Psoas muscle (tissue), 8 donors: ENCODE results near the gene CFAP46. TPM values are rescaled to one million over a fixed set of nuclear protein-coding genes. Genes with fewer than 3 reads are reported as not detected.
A peak's percentile ranks its signal among the peaks of the same experiment; 100 is the strongest.

Experiments
- ATAC-seq, 4 donors: fragments of 200-7000 bp; cut with Tn5 transposase; one replicate each; pipeline ENCODE4 v1.9.1; 2020; ENCODE audit warnings: moderate library complexity in 3 of 4, mild to moderate bottlenecking in 2 of 4
- DNase-seq, 2 donors: peaks; one replicate each; pipeline ENCODE4 v3.0.0-alpha.2; 2020
- H3K27ac ChIP-seq: fragments of 200-600 bp; one replicate; pipeline ENCODE4 v1.8.0; 2022
- H3K27me3 ChIP-seq, 3 donors: fragments of 200-600 bp in 1 of 3; one replicate each; pipeline versions ENCODE4 v1.6.1 to v1.8.0; 2013 to 2022; ENCODE audit warnings: low read length in 2 of 3, mild to moderate bottlenecking in 2 of 3, moderate library complexity in 1 of 3; ENCODE audit not compliant: insufficient read depth in 3 of 3
- H3K36me3 ChIP-seq, 2 donors: fragments of 200-600 bp in 1 of 2; one replicate each; pipeline versions ENCODE4 v1.6.1 to v1.8.0; 2013 to 2022; ENCODE audit warnings: low read depth in 1 of 2, mild to moderate bottlenecking in 1 of 2, moderate library complexity in 1 of 2; ENCODE audit not compliant: insufficient read depth in 1 of 2
- H3K4me1 ChIP-seq: fragments of 200-600 bp; one replicate; pipeline ENCODE4 v1.8.0; 2022
- H3K4me3 ChIP-seq: fragments of 200-600 bp; one replicate; pipeline ENCODE4 v1.8.0; 2022; ENCODE audit warnings: mild to moderate bottlenecking
- H3K9me3 ChIP-seq: fragments of 200-600 bp; one replicate; pipeline ENCODE4 v1.8.0; 2022
- CTCF ChIP-seq: fragments of 200-600 bp; IDR thresholded peaks from one replicate; pipeline ENCODE4 v1.8.0; 2022; ENCODE audit warnings: antibody characterized with exemption
- WGBS, 3 donors: extraction: QIAGEN DNeasy Blood & Tissue Kit; methylation state at CpG; one replicate each; pipeline versions ENCODE4 v1.1.6 to v1.1.7; 2013; 5-methylcytosine and 5-hydroxymethylcytosine counted together
- intact Hi-C, 2 donors: fragments of 100-400 bp; cut with DNase I; formaldehyde crosslinking; loops; one replicate each; pipeline versions ENCODE4 v1.11.0 to v1.14.2; 2022
- polyA plus RNA-seq, 3 donors: library from polyadenylated mRNA; stranded (reverse); fragments of 200-250 nt; gene quantifications; one replicate each; pipeline ENCODE4 v1.2.3, GENCODE V29; 2013
- total RNA-seq, 4 donors: library from RNA; stranded (reverse); fragmentation: NEBNext Ultra II Directional in 2 of 4; extraction: Animal tissue kit (Norgen Biotek cat#: 25700) in 2 of 4; gene quantifications; one replicate each; pipeline versions ENCODE4 v1.2.1 to v1.2.4, GENCODE V29; 2021 to 2023
- donor health status: healthy with polysubstance abuse.
- donor health status: DM: no; HTN: no; CAD: no; lungs with moderate emphysema.
- donor health status: Bipolar disorder and iron deficiency.
- donor health status: healthy.
- donor health status: DM: yes; HTN: yes; CAD: no.
- donor health status: DM: no; HTN: no; CAD: no.
- donor health status: DM: no; HTN: no; CAD: no.
- donor health status: DM: yes; HTN: yes; CAD: no.

CFAP46 gene
- total and polyA plus RNA-seq, 7 donors: 3.9 to 25.4 (median 13.8) TPM

- Histone ChIP-seq H3K4me3 (no peak overlapping the region), H3K27me3 (peaks cover 0 to 4% (median 2%) of the 10 kb centered on the region in 3 donors), H3K36me3 (no peaks in the 10 kb centered on the region), H3K9me3 (no peaks in the 10 kb centered on the region), H3K4me1 (no peaks in the 10 kb centered on the region), H3K27ac (no peak overlapping the region)
- ATAC-seq (no peak), DNase-seq (peak; percentile 3 to 4)
- TF ChIP-seq CTCF: no peak
- intact Hi-C loops: no loop called here
- 89 to 94% (median 93%) methylated on average over 11 of the region's 11 CpGs for WGBS, 3 donors
Observed at GRCh38 chr10:132804287-132804686, 138.1 kb downstream of the CFAP46 start.

GRCh38 chr10:132803416-132804210, 138.8 kb downstream of the CFAP46 start:
- 83 to 85% (median 85%) methylated on average over 25 to 34 of the region's 34 CpGs for WGBS, 3 donors
- Histone ChIP-seq H3K4me3 (no peak overlapping the region), H3K27ac (no peak overlapping the region), H3K36me3 (no peaks in the 10 kb centered on the region), H3K4me1 (no peaks in the 10 kb centered on the region), H3K9me3 (no peaks in the 10 kb centered on the region), H3K27me3 (peaks cover 0 to 4% (median 2%) of the 10 kb centered on the region in 3 donors)
- no peak for TF ChIP-seq CTCF
- intact Hi-C loops: no loop called here
- peak in 1 of 2 donors; percentile 4 for DNase-seq
- no peak for ATAC-seq

GRCh38 chr10:132802694-132803320, 139.6 kb downstream of the CFAP46 start:
- intact Hi-C loops: no loop called here
- H3K9me3 ChIP-seq: no peaks in the 10 kb centered on the region
- TF ChIP-seq CTCF: no peak
- ATAC-seq: no peak
- DNase-seq: peak in 1 of 2 donors; percentile 3
- H3K27me3 ChIP-seq: peaks cover 0 to 4% (median 3%) of the 10 kb centered on the region in 3 donors
- H3K4me3 ChIP-seq: no peak overlapping the region
- H3K27ac ChIP-seq: no peak overlapping the region
- H3K4me1 ChIP-seq: no peaks in the 10 kb centered on the region
- no peaks in the 10 kb centered on the region for H3K36me3 ChIP-seq
- WGBS, 3 donors: 71 to 88% (median 86%) methylated on average over 15 to 16 of the region's 16 CpGs

- H3K4me3 ChIP-seq: no peak overlapping the region
- peaks cover 0 to 4% (median 4%) of the 10 kb centered on the region in 3 donors for H3K27me3 ChIP-seq
- intact Hi-C loops: no loop called here
- no peaks in the 10 kb centered on the region for H3K36me3 ChIP-seq
- WGBS, 3 donors: 83 to 96% (median 94%) methylated on average over 7 to 8 of the region's 8 CpGs
- DNase-seq (no peak), ATAC-seq (no peak)
- H3K27ac ChIP-seq: no peak overlapping the region
- H3K9me3 ChIP-seq: no peaks in the 10 kb centered on the region
- TF ChIP-seq CTCF: no peak
- no peaks in the 10 kb centered on the region for H3K4me1 ChIP-seq
Observed at GRCh38 chr10:132802048-132802447, 140.3 kb downstream of the CFAP46 start.
